HG03432 (cell line): ENCODE measurements around the gene LAMA5.
"Not testable (repeated sequence)": the region's sequence is repeated elsewhere in the genome, so short reads cannot be mapped to it uniquely, and the experiment has no call there.

ENCODE experiments used
- ATAC-seq: cut with Tn5 transposase; IDR thresholded peaks from one replicate; pipeline ENCODE4 v1.9.1; 2021; ENCODE audit warnings: mild to moderate bottlenecking, moderate library complexity; ENCODE audit not compliant: unreplicated experiment

LAMA5 gene

DNA sequence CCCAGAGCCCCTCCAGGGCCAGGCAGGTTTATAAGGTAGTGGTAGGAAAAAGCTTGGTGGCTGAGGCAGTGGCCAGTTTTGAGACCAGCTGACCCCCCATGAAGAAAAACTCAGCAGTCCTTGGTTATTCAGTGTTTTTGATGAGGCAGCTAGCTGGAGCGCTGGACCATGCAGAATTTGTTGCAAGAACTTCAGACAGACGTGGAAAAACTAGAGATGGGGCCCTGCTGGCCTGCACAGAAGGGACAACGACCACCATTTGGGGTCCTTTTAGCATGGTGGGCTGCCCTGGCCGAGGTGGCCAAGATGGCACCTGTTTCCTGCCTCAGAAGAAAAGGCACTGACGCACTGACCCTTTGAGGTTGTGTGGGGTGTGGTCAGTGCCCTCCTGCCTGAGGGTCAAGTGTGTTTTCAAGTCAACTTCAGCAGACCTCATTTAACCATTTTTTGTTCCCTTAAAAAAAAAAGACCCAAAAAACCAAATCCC lies 22.5 kb upstream of the LAMA5 start:
- no peak for ATAC-seq

DNA sequence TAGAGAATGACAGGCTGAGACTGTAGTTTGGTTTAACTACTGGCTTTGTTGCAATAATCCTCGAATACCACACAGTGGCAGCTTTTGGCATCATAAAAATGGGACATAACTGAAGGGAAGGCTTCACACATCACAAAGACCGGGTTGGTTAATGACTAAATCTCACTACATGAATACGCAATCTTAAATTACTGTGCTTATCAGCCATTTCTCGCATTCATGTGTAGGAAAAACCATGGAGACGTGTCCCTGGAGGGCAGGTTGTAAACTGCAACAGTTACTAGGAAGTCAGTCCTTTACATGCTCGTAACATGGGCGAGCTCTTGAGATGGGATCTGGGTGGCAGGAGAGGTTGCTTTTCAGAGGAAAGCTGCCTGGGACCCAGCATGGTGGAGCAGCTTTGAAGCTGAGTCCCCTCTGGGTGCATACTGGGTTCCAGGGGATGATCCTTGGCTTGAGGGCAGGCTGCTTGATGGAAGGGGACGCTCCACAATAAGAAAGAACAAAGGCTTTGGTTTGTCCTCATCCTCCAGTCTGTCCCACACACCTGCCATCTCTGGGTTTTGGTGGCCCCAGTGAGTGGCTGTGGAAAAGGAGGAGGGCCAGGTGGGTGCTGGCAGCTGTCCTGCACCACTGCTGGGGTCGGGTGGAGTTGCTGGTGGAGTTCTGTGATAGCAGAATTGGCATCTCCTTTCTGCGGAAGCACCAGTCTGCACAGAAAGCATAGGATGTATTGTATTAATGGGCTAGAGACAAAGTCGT lies 21.9 kb upstream of the LAMA5 start:
- ATAC-seq = no peak

DNA sequence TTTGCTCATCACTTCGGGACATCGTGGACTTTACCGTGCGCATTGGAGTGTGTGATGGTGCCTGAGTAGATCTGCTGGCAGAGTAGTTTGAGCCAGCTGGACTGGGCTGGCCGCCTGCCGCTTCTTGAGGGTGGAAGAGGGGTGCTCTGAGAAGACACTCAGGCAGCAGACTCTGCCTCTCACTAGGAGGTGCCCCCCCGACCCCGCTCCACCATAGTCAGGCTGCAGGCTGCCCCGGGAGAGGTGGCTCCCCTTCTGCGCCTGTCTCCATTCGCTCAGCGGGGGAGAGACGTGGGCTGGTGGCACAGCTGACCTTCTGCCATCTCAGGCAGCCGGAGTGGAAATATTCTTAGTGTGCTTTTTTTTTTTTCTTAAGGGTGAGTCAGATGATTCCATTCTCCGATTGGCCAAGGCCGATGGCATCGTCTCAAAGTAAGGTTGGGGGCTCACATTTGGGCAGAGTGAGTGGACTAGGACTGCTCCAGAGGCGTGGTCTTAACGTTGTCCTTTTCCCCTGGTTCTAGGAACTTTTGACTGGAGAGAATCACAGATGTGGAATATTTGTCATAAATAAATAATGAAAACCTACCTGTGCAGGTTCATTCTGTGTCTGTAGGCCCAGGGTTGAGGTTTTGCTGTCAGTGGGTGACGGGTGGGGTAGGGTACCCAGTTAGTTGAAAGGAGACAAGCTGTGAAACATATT lies 21.0 kb upstream of the LAMA5 start:
- ATAC-seq = no peak

DNA sequence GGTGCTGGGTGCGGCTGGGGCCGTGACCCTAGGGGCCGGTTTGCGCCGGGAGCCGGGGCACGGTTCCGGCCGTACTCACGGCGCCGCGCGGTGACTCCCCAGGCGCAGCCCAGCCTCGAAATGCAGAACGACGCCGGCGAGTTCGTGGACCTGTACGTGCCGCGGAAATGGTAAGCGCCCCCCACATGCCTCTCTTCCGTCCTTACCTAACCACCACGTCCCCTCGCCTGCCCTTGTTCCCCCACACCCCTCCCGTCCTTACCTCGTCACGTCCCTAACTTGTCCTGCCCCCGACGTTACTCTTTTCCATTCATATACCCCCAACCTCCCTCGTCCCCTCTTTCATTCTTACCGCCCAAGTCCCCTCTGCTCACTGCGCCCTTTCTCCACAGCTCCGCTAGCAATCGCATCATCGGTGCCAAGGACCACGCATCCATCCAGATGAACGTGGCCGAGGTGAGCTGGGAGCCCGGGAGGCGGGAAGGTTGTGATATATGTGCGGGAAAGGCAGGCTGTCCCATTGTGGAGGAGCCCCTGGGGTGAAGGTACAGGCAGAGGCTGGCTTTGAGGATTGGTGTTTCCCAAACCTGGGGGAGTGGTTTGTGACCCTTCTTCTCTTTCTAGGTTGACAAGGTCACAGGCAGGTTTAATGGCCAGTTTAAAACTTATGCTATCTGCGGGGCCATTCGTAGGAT lies 20.3 kb upstream of the LAMA5 start:
- no peak for ATAC-seq

- peak; percentile 87 for ATAC-seq
Measured at GRCh38 chr20:62386383-62387218, 19.5 kb upstream of the LAMA5 start, which contains the start of gene RPS21. RPS21 (plus strand) TSS chr20:62387103; CDS start chr20:62387339, 236 bp downstream.

GRCh38 chr20:62382306-62383198 lies 15.4 kb upstream of the LAMA5 start:
- peak; percentile 54 for ATAC-seq

DNA sequence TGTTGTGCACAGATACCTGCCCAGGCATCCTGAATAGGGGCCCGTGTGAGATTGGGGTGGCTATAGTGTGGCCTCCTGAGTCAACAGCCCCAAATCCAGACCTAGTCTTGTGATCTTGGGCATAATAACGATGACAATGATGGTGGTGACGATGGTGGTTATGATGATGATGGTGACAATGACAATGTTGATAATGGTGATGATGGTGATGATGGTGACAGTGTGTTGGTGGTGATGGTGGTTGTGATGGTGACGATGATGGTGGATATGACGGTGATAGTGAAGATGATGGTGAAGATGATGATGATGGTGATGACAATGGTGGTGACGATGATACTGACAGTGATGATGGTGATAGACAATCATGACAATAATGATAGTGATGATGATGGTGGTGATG lies 14.7 kb upstream of the LAMA5 start:
- ATAC-seq = no peak

DNA sequence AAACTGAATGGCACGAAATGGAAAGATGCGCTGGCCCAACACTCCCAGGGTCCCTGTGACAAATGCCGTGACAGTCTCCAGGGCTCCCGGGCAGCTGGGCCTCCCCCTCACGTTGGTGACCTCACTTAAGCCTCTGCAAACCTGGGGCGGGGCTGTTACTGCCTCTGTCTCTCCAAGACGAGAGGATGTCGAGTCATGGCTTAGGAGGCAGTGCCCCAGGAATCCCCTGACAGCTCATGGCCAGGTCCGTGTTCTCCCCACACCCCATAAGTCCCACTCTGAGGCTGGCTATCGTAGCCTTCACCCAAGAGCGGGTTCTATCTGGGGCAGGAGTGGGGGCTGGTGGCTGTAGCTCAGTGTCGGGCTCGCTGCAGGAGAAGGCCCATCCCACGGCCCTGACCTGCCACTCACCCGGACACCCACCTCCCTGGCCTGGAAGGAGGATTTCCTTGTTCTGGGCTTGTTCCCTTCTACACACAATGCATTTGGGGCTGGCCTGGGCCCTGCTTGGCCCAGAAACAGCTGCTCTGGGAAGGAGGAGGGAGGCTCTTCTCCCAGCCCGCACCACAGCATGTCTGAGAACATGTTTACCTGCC lies 14.2 kb upstream of the LAMA5 start:
- no peak for ATAC-seq

DNA sequence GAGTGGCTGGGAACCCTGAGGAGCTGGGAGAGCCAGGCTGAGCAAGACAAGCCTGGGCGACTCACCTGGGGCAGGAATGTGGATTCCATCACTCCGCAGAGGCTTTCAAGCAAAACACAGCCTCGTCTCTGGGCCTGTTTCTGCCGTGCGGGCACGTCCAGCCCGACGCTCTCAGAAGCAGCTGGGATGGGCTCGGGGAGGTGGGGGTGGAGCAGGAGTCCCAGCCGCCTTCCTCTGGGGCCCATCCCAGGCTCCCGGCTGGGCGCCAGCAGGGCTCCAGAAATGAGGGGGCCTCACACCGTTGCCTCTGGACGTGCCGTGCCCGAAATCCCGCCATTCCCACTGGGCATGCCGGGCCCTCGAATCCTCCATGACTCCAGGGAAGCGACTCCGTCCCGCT lies 11.1 kb upstream of the LAMA5 start:
- no peak for ATAC-seq

DNA sequence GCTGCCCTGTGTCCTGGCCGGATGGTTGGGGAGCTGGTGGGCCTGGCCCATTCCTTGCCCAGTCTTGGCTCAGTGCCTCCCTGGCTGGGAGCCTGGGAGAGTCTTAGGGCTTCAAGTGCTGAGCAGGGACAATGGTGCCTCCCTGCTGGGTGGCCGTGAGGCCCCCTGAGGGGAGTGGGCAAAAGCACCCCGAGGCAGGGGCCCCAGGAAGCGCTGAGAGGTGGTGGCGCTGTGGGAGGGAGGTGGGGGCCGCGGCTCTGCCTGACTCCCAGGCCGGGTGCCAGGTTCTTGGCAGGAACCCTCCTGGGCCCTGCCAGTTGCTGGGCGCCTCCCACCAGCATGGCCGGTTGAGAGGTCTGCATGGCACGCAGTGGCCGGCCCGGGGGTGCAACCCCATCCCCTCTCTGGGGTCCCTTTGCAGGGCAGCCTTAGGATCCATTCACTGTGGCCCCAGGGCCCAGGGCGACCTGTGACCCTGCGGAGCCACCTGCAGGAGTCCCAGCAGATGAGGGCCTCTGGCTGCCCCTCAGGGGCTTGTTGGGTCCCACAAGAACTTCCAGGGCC lies 10.6 kb upstream of the LAMA5 start:
- ATAC-seq = no peak

DNA sequence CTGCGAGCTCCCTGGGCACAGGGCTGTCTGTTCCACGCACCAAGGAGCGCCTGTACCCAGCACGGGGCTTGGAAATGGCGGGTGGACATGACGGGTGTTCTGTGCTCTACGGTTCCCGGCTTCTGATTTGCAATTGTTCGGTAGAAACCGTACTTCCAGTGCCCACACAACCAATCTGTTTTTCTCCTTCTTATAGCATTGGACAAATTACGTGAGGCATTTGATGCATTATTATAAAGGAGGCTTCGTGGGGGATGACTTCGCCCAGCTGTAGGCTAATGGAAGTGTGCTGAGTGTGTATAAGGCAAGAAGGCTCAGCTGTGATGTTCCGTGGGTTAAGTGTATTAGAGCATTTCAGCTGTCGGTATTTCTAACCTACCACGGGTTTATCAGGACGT lies 10.0 kb upstream of the LAMA5 start:
- ATAC-seq = no peak

- ATAC-seq = no peak
Measured at GRCh38 chr20:62376112-62377063, 9.3 kb upstream of the LAMA5 start.

GRCh38 chr20:62374331-62375152 lies 7.4 kb upstream of the LAMA5 start:
- no peak for ATAC-seq

DNA sequence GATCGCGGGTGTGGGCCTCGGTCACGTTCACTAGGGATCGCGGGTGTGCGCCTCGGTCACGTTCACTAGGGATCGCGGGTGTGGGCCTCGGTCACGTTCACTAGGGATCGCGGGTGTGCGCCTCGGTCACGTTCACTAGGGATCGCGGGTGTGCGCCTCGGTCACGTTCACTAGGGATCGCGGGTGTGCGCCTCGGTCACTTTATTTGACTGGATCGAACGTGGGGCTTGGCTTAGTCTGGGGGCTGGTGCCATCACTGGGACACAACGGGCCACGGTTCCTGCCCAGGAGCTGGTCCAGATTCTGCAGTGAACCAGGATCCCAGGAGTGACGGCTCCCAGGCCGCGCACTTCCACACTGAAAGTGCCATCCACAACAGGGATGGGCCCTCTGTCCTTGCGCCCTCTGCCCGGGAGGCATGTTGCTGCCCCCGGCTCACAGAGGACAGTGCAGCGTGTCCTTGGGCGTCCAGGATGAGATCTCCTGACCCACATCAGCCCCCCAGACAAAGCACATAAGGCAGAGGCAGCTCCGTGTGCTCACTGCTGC lies 6.6 kb upstream of the LAMA5 start:
- not testable (repeated sequence) for ATAC-seq

- ATAC-seq = no peak
Measured at GRCh38 chr20:62372042-62372993, 5.2 kb upstream of the LAMA5 start.

DNA sequence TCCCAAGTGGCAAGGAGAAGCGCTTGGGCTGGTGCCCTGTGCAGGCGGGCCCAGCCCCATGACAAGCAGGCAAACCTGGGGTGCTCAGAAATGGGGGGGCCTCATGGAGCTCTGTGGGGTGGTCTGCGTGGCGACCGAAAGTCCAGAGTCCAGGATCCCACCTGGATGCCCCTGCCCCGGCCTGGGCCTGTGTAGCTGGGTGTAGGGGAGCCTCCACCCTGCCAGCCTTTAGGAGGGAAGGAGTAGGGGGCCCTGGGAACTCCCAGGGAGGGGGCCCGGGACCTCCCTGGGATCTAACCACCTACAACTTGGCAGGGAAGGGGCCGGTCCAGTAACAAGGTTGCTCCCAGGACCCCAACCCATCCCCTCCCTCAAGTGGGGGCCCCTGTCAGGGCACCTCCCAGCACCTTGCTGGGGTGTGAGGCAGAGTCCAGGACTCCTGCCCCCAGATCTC lies 4.5 kb upstream of the LAMA5 start:
- no peak for ATAC-seq
